Fibroblast of peridontal ligament (primary cell): ENCODE measurements around the gene SPSB1.

Experiments
- DNase-seq: peaks from one replicate; pipeline ENCODE4 v3.0.0-alpha.2; 2010; ENCODE audit errors: extremely low read depth

Gene SPSB1

DNA sequence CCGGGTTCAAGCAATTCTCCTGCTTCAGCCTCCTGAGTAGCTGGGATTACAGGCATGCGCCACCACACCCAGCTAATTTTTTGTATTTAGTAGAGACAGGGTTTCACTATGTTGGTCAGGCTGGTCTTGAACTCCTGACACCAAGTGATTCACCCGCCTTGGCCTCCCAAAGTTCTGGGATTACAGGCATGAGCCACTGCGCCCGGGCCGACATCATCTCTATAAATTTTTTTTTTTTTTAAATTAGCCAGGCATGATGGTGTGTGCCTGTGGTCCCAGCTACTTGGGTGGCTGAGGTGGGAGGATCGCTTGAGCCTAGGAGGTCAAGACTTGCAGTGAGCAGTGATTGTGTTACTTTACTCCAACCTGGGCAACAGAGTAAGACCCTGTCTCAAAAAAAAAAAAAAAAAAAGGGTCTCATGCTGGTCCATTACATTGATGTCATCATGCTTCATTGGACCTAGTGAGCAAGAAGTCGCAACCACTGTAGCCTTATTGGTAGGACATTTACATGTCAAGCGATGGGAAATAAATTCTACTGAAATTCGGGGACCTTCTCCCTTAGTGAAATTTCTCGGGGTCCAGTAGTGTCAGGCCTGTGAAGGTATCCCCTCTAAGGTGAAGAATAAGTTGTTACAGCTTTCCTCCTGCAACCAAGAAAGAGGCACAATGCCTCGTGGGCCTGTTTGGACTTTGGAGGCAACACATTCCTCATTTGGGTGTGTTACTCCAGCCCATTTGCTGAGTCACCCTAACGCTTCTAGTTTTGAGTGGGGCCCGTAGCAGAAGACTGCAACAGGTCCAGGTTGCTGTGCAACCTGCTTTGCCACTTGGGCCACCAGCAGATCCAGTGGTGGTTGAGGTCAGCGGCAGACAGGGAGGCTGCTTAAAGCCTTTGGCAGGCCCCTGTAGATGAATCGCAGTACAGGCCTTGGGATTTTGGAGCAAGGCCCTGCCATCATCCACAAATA is 7.2 kb downstream of the SPSB1 start:
- DNase-seq, result peak; percentile 66

DNA sequence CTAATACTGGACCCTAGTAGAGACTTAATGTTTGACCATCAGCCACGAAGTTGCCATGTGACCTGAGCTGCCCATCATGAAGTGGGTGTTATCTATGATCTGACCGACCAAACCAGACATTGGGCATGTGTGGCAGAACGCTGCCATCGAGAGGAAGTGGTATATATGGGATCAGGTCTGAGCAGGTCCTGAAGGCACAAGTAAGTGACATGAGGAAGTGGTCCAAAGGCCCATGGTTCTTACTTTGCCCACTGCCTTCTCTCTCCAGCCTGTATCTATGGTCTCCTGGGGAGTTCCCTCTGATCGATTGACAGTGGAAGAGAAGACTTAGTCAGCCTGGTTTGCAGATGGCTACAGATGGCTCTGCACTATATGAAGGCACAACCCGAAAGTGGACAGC is 7.9 kb downstream of the SPSB1 start:
- DNase-seq, result no peak

DNA sequence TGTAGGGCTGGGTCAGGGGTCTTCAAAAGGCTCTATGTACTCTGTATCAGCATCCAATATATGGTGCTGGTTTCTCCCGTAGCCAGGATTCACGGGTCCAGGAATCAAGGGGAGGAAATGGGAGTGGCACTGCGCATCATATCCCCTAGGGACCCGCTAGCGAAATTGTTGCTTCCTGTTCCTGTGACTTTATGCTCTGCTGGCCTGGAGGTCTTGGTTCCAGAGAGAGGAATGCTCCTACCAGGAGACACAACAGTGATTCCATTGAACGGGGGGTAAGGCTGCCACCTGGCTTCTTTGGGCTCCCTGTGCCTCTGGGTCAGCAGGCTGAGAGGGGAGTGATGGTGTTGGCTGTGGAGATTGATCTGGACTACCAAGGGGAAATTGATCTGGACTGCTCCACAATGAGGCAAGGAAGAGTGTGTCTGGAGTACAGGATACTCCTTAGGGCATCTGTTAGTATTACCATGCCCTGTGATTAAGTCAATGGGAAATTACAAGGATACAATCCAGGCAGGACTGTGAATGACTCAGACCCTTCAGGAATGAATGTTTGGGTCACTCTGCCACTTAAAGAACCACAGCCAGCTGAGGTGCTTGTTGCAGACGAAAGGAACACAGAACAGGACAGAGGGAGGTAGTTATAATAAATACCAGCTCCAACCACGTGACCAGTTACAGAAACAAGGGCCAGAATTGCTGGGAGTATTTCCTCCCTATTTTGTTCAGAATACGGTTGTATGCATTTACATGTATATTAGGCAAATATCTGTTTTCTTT is 10.2 kb downstream of the SPSB1 start:
- DNase-seq, result peak; percentile 94

DNA sequence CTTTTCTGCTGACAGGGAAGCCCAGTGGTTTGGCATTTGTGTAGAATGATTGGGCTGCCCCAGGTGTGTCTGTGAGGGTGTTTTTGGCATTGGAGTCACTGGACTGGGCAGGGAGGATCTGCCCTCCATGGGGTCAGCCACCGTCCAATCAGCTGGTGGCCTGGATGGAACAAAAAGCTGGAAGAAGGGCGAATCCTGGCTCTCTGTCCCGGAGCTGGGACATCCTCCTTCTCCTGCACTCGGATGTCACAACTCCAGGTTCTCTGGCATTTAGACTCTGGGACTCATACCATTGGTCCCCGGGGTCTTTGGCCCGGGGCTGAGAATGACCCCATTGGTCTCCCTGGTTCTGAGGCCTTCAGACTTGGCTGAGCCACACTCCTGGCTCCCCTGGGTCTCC is 11.2 kb downstream of the SPSB1 start:
- no peak for DNase-seq

DNA sequence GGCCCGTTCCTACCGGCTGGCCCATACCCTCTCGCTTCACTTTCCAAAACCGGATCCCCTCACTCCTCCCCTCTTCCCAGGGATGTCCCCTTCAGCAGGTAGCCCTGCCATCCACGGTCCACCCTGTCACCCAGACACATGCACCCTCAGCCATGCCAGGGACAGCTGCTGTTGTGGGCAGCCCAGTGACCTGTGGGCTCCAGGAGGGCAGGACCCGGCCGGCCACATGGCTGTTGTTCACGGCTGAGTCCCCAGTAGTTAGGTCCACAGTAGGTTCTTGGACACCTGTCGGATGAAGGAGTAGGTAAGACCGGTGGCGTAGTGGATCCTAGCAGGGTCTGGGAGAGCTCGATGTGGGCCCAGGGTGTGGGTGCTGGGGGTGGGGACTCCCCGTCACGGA is 12.5 kb downstream of the SPSB1 start:
- DNase-seq, result no peak

DNA sequence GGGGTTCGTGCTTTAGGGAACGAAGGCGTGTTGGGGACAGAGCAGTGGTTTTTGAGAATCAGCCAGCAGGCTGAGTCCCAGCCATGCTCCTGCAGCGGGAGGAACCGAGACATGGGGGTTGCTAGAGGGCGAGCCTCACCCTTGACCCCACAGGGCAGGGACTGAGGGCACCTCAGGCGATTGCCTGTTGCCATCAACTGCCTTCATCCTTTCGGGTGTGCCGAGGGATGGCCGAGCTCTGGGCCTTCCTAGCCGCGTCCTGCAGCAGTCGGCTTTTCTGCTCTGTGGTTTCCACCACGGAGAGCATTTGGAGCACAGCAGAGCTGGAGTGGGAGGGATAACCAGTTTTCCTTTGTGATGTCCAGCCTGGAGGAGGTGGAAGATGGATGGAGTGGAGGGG is 13.3 kb downstream of the SPSB1 start:
- DNase-seq, result no peak

DNA sequence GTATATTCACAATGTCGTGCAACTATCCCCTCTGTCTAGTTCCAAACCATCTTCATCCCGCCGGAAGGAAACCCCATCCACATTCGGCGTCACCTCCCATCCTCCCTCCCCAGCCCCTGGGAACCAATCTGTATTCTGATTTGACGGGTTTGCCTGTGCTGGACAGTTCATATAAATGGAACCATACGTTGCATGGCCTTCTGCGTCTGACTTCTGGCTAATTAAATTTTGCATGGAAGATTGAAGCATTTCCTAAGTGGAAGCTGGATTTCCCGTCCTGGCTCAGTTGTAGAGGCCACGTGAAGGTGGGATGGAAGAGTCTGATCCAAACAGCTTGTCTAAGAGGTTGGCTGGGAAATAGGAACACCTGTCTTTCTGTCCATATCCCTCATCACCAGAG is 14.6 kb downstream of the SPSB1 start:
- no peak for DNase-seq

DNA sequence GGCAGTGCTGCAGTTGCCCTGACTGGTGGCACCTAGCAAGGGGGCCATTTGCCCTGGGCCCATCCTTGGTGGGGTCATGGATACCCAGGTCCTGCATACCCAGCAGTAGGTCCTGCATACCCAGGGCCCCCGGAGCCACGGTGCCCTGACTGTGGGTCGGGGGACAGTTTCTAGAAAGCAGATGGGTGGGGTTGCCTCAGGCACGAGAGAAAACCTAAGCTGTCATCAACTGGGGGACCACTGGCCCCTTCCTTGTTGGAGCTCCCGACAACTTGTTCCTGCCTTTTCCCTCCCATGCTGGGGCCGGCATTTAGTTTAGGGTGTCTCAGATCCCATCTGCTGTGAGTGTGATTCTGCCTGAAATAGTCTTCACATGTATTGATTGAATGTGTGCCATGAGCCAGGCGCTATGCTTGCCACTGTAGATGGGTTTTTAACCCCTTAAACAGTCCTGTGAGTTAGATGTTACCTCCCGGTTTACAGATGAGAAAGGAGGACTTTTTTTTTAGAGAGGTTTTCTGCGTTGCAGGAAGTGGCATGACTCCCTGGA is 15.6 kb downstream of the SPSB1 start:
- no peak for DNase-seq

DNA sequence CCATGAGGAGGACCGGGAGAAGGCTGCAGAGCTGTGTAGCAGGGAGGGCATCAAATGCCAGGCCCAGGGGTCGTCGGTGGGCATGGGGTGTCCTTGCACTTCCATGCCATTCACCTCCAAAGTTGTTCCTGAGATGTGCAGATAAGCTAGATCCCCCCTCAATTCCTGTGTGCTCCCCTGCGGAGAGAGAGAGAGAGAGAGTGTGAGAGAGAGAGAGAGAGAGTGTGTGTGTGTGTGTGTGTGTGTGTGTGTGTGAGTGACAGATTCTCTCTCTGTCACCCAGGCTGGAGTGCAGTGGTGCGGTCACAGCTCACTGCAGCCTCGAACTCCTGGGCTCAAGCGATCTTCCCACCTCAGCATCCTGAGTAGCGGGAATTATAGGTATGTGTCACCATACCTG is 16.4 kb downstream of the SPSB1 start:
- DNase-seq, result no peak

DNA sequence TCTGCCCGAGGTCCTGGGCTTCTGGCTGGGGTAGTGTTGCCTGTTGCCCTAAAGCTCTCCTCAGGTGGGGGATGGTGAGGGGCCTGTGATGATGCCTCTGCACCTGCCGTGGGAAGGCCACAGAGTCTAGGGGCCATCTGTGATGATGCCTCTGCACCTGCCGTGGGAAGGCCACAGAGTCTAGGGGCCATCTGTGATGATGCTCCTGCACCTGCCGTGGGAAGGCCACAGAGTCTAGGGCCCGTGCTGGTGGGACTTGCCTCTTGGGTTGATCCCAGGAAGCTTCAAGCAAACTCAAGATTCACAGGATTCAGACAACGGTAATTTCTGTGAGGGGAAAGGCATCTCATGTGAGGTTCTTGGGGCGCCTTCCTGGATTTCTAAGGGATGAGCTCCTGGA is 17.3 kb downstream of the SPSB1 start:
- DNase-seq, result no peak

DNA sequence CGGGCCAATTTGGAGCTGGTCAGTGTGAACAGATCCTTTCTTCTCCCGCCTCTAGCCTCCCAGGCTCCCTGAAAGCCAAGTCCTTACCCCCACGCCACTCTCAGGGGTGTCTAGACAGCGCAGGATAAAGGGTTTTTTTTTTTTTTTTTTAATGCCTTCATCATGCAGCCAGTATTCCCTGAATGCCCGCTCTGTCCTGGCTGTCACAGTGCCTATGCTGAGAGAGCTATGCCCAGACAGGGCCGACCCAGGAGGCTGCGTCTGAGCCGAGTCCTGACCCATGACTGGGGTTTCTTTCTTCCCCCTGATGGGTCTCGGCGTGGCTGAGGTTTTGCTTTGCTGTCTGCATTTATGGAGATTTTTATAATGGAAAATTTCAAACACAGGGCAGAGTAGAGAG is 18.3 kb downstream of the SPSB1 start:
- DNase-seq, result no peak

DNA sequence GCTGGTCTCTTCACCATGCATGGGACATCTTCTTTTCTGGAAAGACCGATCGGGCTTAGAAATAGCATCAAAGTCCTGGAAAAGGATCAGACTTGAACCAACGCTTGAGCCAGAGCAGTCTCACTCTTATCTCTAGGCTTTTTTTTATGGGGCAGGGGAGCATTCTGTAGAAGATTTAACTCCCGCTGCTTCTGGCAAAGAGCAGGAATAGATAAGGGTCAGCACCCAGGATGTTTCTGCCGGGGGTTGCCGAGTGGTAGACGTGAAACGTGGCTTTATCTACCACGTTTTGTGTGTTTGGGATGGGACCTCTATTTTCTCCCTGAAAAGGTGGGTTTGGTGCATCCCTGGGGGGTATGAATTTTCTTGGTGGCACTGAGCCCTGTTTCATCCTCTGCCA is 18.8 kb downstream of the SPSB1 start:
- DNase-seq, result no peak

DNA sequence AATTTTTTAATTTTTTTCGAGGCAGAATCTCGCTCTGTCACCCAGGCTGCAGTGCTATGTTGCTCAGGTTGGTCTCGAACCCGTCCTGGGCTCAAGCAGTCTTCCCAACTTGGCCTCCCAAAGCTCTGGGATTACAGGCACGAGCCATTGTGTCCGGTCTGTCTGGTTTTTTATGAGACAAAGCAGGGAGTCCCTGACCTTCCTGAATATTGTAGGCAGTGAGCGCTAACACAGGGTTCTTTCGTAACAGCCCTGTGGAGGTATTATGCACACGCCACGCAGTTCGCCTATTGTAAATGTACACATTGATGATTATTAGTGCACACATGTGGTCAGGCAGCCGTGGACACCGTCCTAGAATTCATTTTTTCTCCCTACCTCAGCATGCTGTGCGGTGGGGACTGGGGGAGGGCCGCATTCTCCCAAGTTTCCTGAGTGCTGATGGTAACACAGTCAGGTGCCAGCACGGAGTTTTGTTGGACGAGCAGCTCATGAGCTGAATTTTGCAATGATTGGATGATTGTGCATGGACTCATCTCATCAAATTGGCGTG is 19.6 kb downstream of the SPSB1 start:
- no peak for DNase-seq

DNA sequence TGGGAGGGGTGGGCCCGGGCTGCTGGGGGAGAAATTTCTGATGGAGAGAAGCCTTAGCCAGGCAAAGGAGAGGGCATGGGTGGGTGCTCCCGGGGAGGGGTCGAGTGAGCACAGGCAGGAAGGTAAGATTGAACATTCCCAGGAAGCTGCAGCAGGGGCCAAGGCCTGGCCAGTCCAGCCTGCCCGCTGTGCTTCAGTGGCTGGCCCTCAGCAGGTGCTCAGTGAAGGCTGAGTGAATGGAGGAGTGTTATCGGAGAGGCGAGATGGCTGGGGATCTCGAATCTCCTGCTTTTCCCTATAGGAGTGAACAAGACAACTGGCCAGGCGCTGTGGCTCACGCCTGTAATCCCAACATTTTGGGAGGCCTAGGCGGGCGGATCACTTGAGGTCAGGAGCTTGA is 20.9 kb downstream of the SPSB1 start:
- no peak for DNase-seq

DNA sequence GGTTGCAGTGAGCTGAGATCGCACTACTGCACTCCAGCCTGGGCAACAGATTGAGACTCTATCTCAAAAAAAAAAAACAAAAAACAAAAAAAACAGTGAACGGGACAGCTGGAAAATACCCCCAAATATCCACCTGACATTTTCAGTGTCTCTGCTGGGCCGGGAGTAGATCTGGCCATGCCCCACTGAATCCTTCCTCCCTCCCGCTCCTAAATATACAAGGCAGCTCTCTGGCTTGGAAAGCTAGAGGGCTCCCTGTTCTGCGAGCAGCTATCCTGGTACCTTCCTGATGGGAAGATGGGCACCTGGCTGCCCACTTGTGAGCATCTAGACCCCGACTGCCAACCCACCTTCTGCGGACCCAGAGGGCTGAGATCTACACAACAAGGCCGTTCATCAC is 21.4 kb downstream of the SPSB1 start:
- no peak for DNase-seq

DNA sequence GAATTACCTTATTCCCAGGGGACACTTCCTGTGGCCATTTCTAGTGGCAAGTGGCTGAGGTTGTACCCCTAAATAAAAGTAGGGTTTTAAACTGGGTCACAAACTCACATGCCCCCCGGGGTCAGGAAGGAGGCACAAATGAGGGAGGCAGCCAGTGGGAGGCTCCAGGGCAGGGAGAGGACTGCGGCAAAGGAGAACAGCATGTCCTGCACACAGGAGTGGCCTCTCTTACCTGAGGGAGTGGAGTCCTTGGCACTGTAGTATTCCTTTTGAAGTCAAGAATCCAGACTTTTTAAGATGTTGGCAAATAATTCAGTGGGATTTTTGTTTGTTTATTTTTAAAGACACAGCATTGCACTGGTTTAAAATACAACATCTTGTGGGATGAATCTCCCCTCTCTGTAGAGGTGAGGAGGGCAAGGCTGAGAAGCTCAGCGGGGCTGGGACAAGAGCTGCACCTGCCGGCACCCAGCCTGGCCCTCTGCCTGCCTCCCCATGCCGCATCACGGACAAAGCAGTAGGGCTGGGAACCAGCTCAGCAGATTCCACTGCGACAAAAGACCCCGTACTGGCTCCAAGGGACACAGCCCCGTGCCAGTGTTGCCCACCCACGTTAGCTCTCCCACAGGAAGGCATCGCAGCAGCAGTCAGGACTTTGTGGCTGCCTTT is 22.2 kb downstream of the SPSB1 start:
- DNase-seq, result no peak

DNA sequence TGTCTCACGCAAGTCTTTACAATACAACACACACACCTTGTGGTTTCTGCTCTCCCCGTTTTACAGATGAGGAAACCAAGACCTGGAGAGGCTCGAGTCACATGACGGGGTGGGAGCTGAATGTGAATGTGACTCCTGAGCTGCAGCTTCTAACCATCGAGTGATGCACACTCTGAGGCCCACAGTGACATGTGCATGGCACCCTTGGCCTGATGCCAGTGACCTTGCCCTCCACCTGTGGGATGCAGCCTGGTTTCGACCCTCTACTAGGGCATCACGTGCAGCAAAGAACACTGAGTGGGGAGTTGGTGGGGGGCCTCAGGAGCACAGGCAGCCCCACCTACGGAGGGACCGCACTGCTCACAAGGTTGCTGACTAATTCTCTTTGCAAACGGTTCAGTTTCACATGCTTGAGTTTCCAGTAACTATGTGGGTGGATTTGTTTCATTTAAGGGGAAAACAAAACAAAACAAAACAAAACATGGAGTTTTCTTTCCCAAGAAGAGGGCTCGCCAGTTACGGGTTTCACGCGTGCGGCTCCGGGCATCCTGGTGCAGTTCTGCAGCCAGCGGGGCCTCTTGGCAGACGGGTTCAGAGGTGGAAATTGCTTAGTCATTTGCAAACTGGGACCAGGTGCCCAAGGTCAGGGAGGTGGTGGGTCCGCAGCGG is 22.9 kb downstream of the SPSB1 start:
- peak; percentile 92 for DNase-seq

DNA sequence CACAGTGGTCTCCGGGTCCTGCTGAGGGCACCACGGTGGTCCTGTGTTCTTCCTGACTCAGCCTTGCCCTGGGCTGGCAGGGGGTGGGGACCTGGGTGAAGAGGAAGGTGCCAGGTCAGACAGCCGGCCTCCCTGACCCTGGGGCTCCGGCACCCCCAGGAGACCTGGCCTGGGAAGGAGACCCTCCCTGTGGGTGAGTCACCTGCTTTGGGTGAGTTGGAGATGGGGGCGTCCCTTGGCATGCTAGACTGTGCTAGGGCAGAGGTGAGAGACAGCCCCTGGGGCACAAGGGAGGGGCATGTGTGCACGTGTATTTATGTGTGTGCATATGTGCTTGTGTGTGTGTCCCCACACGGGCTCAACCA is 23.4 kb downstream of the SPSB1 start:
- no peak for DNase-seq

DNA sequence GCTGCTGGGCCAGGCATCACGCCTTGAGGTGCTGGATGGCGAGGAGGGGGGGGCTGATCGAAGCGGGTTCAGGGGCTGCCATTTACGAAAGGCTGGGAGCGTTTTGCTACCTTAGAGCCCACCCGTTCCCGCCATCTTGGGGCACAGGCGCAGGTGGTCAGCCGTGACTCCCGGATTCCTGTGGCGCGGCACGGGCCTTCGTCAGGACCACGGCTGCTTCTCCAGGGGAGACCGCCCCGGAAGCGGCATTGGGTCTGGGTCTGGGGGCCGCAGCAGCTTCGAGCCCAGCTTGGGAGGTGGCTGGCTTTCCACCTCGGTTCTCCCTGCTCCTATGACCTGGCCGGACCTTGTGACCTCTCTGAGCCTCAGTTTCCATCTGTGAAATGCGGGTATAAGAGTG is 23.8 kb downstream of the SPSB1 start:
- no peak for DNase-seq

DNA sequence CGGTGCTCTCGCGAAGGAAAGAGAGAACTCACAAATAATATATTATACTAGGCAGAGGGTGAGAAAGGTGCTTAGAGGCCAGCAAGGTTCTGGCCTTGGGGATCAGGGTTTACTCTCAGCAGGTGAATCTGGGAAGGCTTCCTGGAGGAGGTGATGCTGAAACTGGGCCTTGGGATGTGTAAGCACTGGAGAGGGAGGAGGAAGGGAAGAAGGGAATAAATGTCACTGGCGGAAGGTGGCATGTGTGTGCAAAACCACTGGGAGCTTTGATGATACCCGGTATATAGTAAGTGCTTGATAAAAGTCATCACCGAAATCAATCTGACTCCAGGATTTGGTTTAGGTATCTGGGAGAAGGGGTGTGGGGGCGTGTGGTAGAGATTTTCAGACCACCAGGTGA is 24.4 kb downstream of the SPSB1 start:
- no peak for DNase-seq
